Measurements from ENCODE around the gene SH3RF3. TPM values are rescaled to one million over a fixed set of nuclear protein-coding genes. Genes with fewer than 3 reads are reported as not detected.

The SH3RF3 gene
- total RNA-seq, 1 experiment from 2014 or later, result not detected

GRCh38 chr2:109117780-109118179, 11.2 kb upstream of the SH3RF3 start:
- Histone ChIP-seq H3K4me1 (ENCODE audit: control insufficient read depth in 1 of 2, insufficient read depth in 2 of 2, low read length in 2 of 2) (no peaks in the 10 kb centered on the region), H3K9me2 (ENCODE audit: insufficient read depth) (no peaks in the 10 kb centered on the region), H3K36me3 (ENCODE audit: control insufficient read depth in 1 of 2, insufficient read depth in 2 of 2, low read length in 2 of 2) (no peaks in the 10 kb centered on the region), H3K9me3 (ENCODE audit: control insufficient read depth in 1 of 2, insufficient read depth in 1 of 2, low read depth in 1 of 2, low read length in 2 of 2) (no peaks in the 10 kb centered on the region), H3K27me3 (ENCODE audit: insufficient read depth, low read length) (no peaks in the 10 kb centered on the region; the same call in 1 of the 2 replicates), H2AFZ (ENCODE audit: low read depth, low read length, poor library complexity, severe bottlenecking) (no peak overlapping the region), H4K20me1 (ENCODE audit: insufficient read depth) (no peaks in the 10 kb centered on the region), H3K79me2 (ENCODE audit: insufficient read depth, low read length) (no peaks in the 10 kb centered on the region), H3K9ac (ENCODE audit: low read length) (no peak overlapping the region), H3K4me3 (replicated peaks in 1 of 2; ENCODE audit: low read depth in 1 of 2, low read length in 2 of 2) (no peak overlapping the region), H3K4me2 (ENCODE audit: low read length) (no peak overlapping the region), H3K27ac (ENCODE audit: low read depth, low read length) (no peak overlapping the region)
- TF ChIP-seq ZFX (IDR thresholded peaks at IDR 0.05) (no peak), FOSL1 (IDR thresholded peaks at IDR 0.05; ENCODE audit: low read depth) (no peak), ZBTB33 (IDR thresholded peaks at IDR 0.05; ENCODE audit: extremely low read depth, insufficient replicate concordance, low read length) (no peak), CTCF (IDR thresholded peaks at IDR 0.05 in 2 of 3, conservative IDR thresholded peaks at IDR 0.05 in 1 of 3; ENCODE audit: borderline replicate concordance in 1 of 3, insufficient read depth in 1 of 3, low read depth in 2 of 3, low read length in 2 of 3) (no peak), EZH2phosphoT487 (IDR thresholded peaks at IDR 0.05; ENCODE audit: borderline replicate concordance) (no peak), YY1 (IDR thresholded peaks at IDR 0.05; ENCODE audit: extremely low read depth, insufficient replicate concordance, low read depth, low read length) (no peak), SRF (IDR thresholded peaks at IDR 0.05; ENCODE audit: low read depth) (no peak), SP1 (IDR thresholded peaks at IDR 0.05; ENCODE audit: low read depth) (no peak), POLR2AphosphoS5 (IDR thresholded peaks at IDR 0.05; ENCODE audit: low read depth, low read length) (no peak)
- ChIA-PET CTCF (no interaction called here), RAD21 (ENCODE audit: low non-redundant PET in 1 of 2, low total read pairs in 2 of 2, uncharacterized antibody in 2 of 2, unreplicated experiment in 2 of 2) (no interaction called here), POLR2A (no interaction called here)
- BruUV-seq (replicated peaks), result no TSS peak
- ATAC-seq (no peak), DNase-seq (ENCODE audit: low read depth, low spot score) (no peak)
- intact Hi-C loops (cut with micrococcal nuclease), result no loop called here

Data from HCT116 (cell line).